GM15510 (cell line): ENCODE data around the gene MPRIP.

Source experiments
- POLR2A ChIP-seq: IDR thresholded peaks from 3 replicates; pipeline ENCODE4 v1.6.1; 2011; ENCODE audit warnings: borderline replicate concordance; ENCODE audit not compliant: insufficient read length; ENCODE audit errors: extremely low read depth

MPRIP gene

GRCh38 chr17:17018612-17019429 is 23.4 kb upstream of the MPRIP start:
- no peak for TF ChIP-seq POLR2A

DNA sequence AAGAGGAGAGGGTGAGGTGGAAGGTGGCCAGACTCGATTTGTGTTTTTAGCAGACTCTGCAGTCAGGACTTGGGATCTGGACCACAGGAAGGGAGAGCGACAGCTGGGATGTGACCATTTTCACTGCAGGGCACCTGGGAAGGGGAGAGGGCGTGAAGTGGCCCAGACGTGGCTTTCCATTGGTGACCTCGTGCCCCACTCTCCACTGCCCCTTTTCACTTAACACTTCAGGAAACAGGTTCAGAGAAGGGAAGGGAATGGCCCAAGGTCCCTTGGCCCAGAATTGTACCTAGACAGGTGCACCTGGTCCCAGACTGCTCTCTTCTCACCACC is 22.9 kb upstream of the MPRIP start:
- no peak for TF ChIP-seq POLR2A

DNA sequence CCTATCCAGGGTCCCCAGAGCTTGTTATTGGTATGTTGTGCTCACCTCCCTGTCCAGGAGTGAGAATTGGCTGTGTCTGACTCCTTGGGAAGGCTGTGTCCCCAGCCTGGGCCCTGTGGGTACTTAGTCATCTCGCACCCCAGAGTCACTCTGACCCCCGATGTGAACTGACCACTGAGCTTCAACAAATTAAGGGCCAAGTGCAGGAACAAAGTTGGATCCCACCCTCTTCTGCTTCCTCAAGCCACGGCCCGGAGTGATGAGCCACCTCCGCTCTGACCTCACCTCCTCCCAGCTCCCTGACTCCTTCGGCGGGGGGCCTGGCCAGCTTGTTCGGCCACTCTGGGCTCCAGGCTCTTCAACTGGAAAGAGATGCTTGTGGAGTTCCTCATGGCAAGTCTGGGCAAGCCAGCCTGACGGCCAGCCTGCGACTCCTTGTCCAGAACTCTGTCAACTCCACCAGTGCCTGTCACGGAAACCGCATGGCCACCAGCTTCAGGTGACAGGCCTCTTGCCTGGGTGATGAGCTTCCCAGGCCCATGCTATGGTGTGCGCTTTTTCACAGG is 22.3 kb upstream of the MPRIP start:
- TF ChIP-seq POLR2A: no peak

DNA sequence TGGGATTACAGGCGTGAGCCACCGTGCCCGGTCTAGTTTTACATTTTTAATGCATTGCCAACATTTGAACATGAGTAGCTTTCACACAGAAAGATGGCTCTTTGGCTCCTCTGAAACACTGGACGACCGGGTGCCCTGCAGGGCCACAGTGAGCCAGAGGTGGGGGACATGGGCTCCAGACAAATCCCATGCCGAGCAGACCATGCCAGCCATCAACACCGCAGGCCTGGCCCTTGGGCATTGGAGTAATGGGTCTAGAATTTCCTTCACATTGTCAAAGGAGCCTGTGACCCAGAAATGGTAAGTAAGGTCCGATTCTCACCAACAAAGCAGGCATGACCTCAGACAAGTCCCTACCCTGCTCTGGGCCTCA is 21.4 kb upstream of the MPRIP start:
- TF ChIP-seq POLR2A: no peak

- TF ChIP-seq POLR2A: no peak
Measured at GRCh38 chr17:17021194-17021863, 20.9 kb upstream of the MPRIP start.

DNA sequence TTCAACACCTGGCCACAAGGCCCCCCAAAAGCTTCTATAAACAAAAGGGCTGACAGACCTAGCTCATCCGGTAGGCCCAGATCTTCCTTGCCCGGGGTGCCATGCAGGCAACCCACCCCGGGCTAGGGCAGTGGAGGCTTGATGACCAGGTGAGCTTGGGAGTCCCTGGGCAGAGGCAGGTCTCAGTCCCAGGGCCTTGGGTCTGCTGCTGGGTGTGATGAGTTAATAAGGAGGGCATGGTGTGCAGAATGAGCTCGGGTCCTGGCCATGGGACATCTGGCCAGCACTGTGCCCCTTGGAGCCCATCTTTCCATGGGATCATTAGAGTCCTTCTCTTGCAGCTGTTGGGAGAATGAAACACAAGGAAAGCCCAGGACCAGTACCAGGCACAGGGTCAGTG is 20.2 kb upstream of the MPRIP start:
- TF ChIP-seq POLR2A: no peak

DNA sequence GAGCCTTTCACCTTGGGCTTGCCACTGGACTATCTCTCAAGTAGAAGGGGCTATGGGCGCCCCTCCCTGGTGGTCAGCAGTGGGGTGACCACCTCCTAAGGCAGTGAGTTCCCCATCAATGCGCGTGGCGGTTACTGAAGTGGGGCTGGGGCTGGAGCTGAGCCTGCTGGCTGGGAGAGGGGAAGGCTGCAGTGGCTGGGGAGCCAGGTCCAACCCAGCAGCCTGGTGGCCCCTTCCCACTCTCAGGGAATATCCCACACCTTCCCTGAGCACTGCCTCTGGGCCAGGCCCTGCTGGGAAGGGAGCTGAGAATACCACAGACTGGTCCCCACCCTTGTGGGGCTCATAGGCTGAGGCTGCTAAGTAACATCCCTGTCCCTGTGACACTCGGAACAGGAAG is 19.8 kb upstream of the MPRIP start:
- no peak for TF ChIP-seq POLR2A

GRCh38 chr17:17024778-17025300 is 17.4 kb upstream of the MPRIP start:
- no peak for TF ChIP-seq POLR2A

GRCh38 chr17:17025621-17026020 is 16.6 kb upstream of the MPRIP start:
- no peak for TF ChIP-seq POLR2A

DNA sequence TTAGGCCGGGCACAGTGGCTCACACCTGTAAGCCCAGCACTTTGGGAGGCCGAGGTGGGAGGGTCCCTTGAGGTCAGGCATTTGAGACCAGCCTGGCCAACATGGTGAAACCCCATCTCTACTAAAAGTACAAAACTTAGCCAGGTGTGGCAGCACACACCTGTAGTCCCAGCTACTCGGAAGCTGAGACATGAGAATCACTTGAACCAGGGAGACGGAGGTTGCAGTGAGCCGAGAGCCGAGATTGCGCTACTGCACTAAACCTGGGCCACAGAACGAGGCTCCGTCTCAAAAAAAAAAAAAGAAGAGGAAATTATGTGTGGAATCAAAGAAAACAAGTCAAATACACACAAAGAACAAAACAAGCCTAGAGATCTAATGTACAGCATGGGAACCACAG is 16.1 kb upstream of the MPRIP start:
- no peak for TF ChIP-seq POLR2A

GRCh38 chr17:17027442-17028058 is 14.7 kb upstream of the MPRIP start:
- no peak for TF ChIP-seq POLR2A

- TF ChIP-seq POLR2A: no peak
Measured at GRCh38 chr17:17028059-17028877, 14.0 kb upstream of the MPRIP start.

- TF ChIP-seq POLR2A: no peak
Measured at GRCh38 chr17:17028878-17029535, 13.2 kb upstream of the MPRIP start.

- no peak for TF ChIP-seq POLR2A
Measured at GRCh38 chr17:17029938-17030337, 12.3 kb upstream of the MPRIP start.
